GM18505 (cell line): ENCODE results near the gene REC8.

Experiments used
- ATAC-seq: cut with Tn5 transposase; IDR thresholded peaks from one replicate; pipeline ENCODE4 v1.9.1; 2021; ENCODE audit not compliant: unreplicated experiment
- POLR2A ChIP-seq: IDR thresholded peaks from 4 replicates; pipeline ENCODE4 v1.6.1; 2011; ENCODE audit warnings: borderline replicate concordance; ENCODE audit not compliant: insufficient read depth, insufficient read length; ENCODE audit errors: extremely low read depth

REC8 gene

DNA sequence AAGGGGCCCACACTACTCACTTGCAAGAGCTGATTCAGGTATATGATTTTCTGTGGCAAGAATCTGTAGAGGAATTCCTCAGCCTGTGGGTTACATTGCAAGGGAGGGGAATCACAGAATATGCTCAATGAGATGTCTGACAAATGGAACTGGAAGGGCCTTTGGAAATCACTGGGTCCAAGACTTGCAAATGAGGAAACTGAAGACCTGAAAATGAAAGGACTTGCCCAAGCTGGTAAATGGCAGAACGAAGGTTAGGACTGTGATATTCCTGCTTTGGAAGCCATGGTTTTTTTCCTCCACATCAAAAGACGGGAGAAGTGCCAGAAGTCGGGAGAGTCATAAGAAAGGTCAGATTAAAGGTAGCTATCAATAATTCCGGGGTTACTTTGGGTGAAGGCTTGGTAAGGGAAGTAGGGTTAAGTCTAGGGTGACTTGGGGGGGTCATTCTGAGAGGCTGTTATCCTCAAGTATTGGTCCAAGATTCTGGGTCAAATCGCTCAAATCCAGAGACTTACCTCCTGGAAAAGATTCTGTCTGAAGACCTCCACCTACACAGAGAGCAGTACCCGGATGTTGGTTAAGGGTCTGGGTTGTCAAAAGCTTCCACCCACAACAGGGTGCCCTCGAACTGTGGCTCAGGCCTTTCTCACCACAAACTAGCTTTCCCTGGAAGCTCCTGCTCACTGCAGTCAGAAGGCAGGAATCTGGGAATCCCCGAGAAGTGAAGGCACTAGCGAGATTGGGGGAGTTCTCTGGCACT lies 26.0 kb upstream of the REC8 start:
- no peak for TF ChIP-seq POLR2A
- ATAC-seq = no peak

- TF ChIP-seq POLR2A = peak; percentile 66
Measured at GRCh38 chr14:24146453-24146977, 25.4 kb upstream of the REC8 start, which contains the start of gene PSME2. TSS of gene PSME2 (minus strand) at chr14:24146610. CDS start at chr14:24146581, 29 bp downstream.

DNA sequence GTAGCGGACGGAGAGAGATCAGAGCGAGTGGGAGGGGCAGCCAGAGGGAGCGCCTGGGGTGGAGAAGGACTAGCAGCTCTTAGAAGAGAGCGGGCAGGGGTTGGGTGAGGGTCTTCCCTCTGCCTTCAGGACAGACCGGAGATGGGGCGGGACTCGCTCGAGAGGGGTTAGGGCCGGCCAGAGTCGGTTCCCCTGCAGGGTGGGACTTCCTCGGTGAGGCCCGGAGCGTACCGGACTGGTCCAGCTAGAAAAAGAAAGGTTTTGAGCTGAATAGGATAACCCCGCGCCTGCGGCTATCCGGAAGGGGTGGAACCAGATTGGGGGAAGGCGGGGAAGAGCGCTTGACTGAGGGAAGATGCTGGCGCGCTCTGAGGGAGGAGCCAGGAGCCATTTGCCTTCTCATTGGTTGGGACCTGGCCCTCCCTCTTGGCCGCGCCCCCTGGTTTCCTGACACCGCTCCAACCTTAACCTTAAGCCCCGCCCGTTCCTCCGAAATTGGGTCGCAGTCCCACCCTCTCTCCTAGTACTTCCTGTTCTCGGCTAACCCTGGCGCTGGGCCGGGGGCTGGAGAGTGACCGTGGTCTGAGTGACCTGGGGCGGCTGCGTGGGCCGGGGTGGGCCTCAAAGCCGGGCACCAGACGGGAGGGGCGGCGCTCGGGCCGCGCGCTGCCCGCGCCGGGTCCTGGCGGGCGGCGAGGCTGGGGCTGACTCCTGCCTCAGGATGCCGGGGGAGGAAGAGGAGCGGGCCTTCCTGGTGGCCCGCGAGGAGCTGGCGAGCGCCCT lies 24.7 kb upstream of the REC8 start, which contains the start of gene RNF31:
Gene RNF31 (plus strand): TSS at position 521 of the 783 bp plus-strand sequence. CDS start 201 bp downstream, at position 722.
- TF ChIP-seq POLR2A = peak; percentile 71
- peak; percentile 75 for ATAC-seq

More at GRCh38 chr14:24146453-24146977, 25.4 kb upstream of the REC8 start, which contains the start of gene PSME2:
- ATAC-seq = peak; percentile 61

DNA sequence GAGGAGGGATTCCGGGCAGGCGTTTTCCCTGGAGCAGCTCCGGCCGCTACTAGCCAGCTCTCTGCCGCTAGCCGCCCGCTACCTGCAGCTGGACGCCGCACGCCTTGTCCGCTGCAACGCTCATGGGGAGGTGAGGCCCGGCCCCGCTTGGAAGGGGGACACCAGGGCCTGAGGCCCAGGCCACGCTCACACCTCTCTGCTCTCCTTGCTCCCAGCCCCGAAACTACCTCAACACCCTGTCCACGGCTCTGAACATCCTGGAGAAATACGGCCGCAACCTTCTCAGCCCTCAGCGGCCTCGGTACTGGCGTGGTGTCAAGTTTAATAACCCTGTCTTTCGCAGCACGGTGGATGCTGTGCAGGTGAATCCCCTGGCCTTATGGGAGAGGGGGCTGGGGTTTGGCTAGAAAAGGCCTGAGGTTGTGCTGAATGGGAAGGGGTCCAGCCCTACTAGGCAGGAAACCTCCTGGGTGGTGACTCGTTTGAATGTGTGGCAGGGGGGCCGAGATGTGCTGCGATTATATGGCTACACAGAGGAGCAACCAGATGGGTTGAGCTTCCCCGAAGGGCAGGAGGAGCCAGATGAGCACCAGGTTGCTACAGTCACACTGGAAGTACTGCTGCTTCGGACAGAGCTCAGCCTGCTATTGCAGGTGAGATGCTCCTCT lies 24.0 kb upstream of the REC8 start:
- ATAC-seq = no peak

DNA sequence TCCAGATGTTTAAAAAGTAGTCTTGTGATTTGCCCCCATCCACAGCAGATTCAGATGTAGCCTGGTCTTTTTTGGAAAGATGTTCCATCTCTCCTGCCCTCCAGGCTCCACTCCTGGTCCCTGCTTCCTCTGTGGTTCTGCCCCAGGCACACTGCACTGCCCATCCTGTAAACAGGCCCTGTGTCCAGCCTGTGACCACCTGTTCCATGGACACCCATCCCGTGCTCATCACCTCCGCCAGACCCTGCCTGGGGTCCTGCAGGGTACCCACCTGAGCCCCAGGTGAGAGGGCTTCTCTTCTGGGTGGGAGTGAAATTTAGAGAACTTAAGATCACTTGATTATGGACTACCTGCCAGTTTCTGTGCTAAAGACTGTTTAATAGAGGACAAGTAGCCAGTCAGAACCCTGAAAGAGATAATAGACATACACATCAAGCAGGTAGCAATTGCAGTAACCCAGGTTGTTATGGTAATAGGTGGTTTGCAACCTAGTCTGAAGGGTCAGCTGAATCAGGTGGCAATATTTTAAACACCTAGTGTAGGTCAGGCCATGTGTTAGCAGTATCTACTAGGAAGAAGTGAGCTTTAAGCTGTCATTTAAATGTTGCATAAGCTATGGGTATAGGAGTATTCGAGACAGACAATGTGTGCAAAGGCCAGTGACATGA lies 22.4 kb upstream of the REC8 start:
- no peak for TF ChIP-seq POLR2A
- ATAC-seq = no peak

More for the DNA sequence above, 24.0 kb upstream of the REC8 start:
- TF ChIP-seq POLR2A = peak; percentile 31

- no peak for TF ChIP-seq POLR2A
- ATAC-seq = no peak
Measured at GRCh38 chr14:24150061-24150460, 21.8 kb upstream of the REC8 start.

DNA sequence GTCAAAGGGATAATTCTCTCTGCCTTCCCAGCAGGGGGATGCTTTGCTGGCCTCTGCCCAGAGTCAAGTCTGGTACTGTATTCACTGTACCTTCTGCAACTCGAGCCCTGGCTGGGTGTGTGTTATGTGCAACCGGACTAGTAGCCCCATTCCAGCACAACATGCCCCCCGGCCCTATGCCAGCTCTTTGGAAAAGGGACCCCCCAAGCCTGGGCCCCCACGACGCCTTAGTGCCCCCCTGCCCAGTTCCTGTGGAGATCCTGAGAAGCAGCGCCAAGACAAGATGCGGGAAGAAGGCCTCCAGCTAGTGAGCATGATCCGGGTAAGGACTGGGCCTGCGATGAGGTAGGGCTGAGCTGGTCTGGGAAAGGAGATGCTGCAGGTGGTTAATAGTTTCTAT lies 21.3 kb upstream of the REC8 start:
- no peak for TF ChIP-seq POLR2A
- ATAC-seq = no peak

DNA sequence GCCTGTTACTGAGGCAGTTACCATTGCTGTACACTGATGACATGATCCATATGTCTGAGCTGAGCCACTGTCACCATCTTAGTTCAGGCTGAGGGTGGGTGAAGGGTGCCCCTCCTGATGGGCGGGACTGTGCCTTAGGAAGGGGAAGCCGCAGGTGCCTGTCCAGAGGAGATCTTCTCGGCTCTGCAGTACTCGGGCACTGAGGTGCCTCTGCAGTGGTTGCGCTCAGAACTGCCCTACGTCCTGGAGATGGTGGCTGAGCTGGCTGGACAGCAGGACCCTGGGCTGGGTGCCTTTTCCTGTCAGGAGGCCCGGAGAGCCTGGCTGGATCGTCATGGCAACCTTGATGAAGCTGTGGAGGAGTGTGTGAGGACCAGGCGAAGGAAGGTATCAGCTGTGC lies 20.9 kb upstream of the REC8 start:
- no peak for TF ChIP-seq POLR2A
- ATAC-seq = no peak

- no peak for ATAC-seq
- no peak for TF ChIP-seq POLR2A
Measured at GRCh38 chr14:24151404-24152080, 20.3 kb upstream of the REC8 start.

DNA sequence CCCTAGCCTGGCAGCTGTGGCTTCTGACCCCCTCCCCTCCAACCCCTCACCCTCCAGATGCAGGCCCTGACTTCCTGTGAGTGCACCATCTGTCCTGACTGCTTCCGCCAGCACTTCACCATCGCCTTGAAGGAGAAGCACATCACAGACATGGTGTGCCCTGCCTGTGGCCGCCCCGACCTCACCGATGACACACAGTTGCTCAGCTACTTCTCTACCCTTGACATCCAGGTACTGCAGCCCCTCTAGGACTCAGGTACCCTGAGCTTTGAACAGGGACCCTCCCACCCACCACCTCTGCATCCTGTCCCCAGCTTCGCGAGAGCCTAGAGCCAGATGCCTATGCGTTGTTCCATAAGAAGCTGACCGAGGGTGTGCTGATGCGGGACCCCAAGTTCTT lies 16.8 kb upstream of the REC8 start:
- ATAC-seq = no peak

DNA sequence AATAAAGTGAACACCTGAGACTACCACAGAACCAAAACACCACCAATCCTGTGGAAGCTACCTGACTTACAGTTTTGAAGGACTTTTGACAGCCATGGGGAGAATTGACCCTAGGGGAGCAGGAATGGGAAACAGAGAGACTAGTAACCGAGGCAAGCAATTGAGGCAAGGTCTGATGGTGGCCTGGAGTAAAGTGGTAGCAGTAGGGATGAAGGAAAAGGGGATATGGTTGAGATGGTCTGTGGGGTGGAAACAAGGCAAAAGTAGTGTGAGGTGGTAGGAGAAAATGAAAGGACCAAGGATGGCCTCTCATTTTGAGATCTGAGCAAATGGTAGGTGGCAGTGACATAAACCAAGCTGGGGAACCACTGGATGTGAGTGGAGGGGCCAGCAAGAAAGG lies 15.0 kb upstream of the REC8 start:
- ATAC-seq = no peak
- no peak for TF ChIP-seq POLR2A

More for the DNA sequence above, 16.8 kb upstream of the REC8 start:
- no peak for TF ChIP-seq POLR2A

DNA sequence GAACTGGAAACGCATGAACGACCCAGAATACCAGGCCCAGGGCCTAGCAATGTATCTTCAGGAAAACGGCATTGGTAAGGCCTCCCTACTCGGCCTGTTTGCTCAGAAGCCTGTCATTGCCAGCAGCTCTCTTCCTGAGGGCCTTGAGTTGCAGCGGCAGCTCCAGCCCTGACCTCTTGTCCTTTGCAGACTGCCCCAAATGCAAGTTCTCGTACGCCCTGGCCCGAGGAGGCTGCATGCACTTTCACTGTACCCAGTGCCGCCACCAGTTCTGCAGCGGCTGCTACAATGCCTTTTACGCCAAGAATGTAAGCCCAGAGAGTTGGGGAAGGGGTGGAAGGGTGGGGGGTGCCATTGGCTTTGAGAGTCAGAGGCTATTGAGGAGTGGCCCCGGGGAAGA lies 14.5 kb upstream of the REC8 start:
- no peak for ATAC-seq
- no peak for TF ChIP-seq POLR2A
